Neuronal stem cell (in vitro differentiated cells): ENCODE measurements around the gene GRM4. TPM values are rescaled to one million over a fixed set of nuclear protein-coding genes. Genes with fewer than 3 reads are reported as not detected.
A peak's percentile ranks its signal among the peaks of the same experiment; 100 is the strongest.

Experiments
- DNase-seq: peaks from one replicate; pipeline ENCODE4 v3.0.0-alpha.2; 2013; ENCODE audit warnings: low spot score
- H2AFZ ChIP-seq: one replicate; pipeline ENCODE4 v1.6.1; 2013; ENCODE audit warnings: mild to moderate bottlenecking, low read length, inconsistent platforms
- H2AK5ac ChIP-seq: 2 replicates; pipeline ENCODE4 v1.6.1; 2013; ENCODE audit warnings: low read depth, mild to moderate bottlenecking, inconsistent platforms, low read length, moderate library complexity, mixed read lengths
- H2BK120ac ChIP-seq: 2 replicates; pipeline ENCODE4 v1.6.1; 2013; ENCODE audit warnings: low read depth, mild to moderate bottlenecking, inconsistent platforms, low read length, moderate library complexity, mixed read lengths
- H2BK12ac ChIP-seq: one replicate; pipeline ENCODE4 v1.6.1; 2013; ENCODE audit warnings: low read length, inconsistent platforms
- H2BK15ac ChIP-seq: 2 replicates; pipeline ENCODE4 v1.6.1; 2013; ENCODE audit warnings: mild to moderate bottlenecking, low read length, inconsistent platforms, mixed read lengths
- H2BK5ac ChIP-seq: one replicate; pipeline ENCODE4 v1.6.1; 2013; ENCODE audit warnings: inconsistent platforms, mild to moderate bottlenecking, low read length, moderate library complexity
- H3K14ac ChIP-seq: one replicate; pipeline ENCODE4 v1.6.1; 2013; ENCODE audit warnings: low read length, inconsistent platforms
- H3K18ac ChIP-seq: 2 replicates; pipeline ENCODE4 v1.6.1; 2013; ENCODE audit warnings: low read length, inconsistent platforms
- H3K23ac ChIP-seq: 2 replicates; pipeline ENCODE4 v1.6.1; 2013; ENCODE audit warnings: low read depth, mild to moderate bottlenecking, mixed read lengths, low read length, inconsistent platforms; ENCODE audit not compliant: poor library complexity
- H3K27ac ChIP-seq: replicated peaks from 3 replicates; pipeline ENCODE4 v1.5.1; 2013; ENCODE audit warnings: low read length, inconsistent platforms
- H3K27me3 ChIP-seq, 3 experiments: 2 replicates each; pipeline ENCODE4 v1.6.1; 2013; ENCODE audit warnings: low read length in 3 of 3, mild to moderate bottlenecking in 2 of 3, inconsistent platforms in 1 of 3, low read depth in 1 of 3, mixed read lengths in 1 of 3, moderate library complexity in 1 of 3; ENCODE audit not compliant: control insufficient read depth in 3 of 3, insufficient read depth in 3 of 3
- H3K36me3 ChIP-seq, 2 donors: replicated peaks in 1 of 2; 2 replicates each; pipeline ENCODE4 v1.6.1; 2013; ENCODE audit warnings: low read length in 2 of 2; ENCODE audit not compliant: control insufficient read depth in 2 of 2, insufficient read depth in 2 of 2
- H3K4ac ChIP-seq: 2 replicates; pipeline ENCODE4 v1.6.1; 2013; ENCODE audit warnings: inconsistent platforms, mild to moderate bottlenecking, low read length, moderate library complexity
- H3K4me1 ChIP-seq, 2 donors: 1 replicate in 1 of 2; 2 replicates in 1 of 2; pipeline ENCODE4 v1.6.1; 2013; ENCODE audit warnings: low read length in 2 of 2, low read depth in 1 of 2; ENCODE audit not compliant: control insufficient read depth in 2 of 2, insufficient read depth in 1 of 2
- H3K4me2 ChIP-seq: one replicate; pipeline ENCODE4 v1.6.1; 2013; ENCODE audit warnings: mild to moderate bottlenecking, low read length, inconsistent platforms; ENCODE audit not compliant: insufficient read depth, poor library complexity, severe bottlenecking
- H3K4me3 ChIP-seq, 2 donors: 2 replicates each; pipeline ENCODE4 v1.5.1; 2013; ENCODE audit warnings: low read length in 2 of 2, mild to moderate bottlenecking in 2 of 2, inconsistent platforms in 1 of 2, moderate library complexity in 1 of 2
- H3K79me1 ChIP-seq: one replicate; pipeline ENCODE4 v1.6.1; 2013; ENCODE audit warnings: low read depth, mild to moderate bottlenecking, inconsistent platforms, low read length, moderate library complexity
- H3K9ac ChIP-seq: one replicate; pipeline ENCODE4 v1.6.1; 2013; ENCODE audit warnings: mild to moderate bottlenecking, low read depth, low read length, inconsistent platforms; ENCODE audit not compliant: poor library complexity
- H3K9me3 ChIP-seq, 2 donors: replicated peaks in 1 of 2; 2 replicates each; pipeline versions ENCODE3 to v1.6.1; 2013; ENCODE audit warnings: low read length in 2 of 2, mild to moderate bottlenecking in 2 of 2, inconsistent platforms in 1 of 2, low read depth in 1 of 2, mixed read lengths in 1 of 2, moderate library complexity in 1 of 2; ENCODE audit not compliant: control insufficient read depth in 2 of 2, insufficient read depth in 1 of 2
- H4K8ac ChIP-seq: one replicate; pipeline ENCODE4 v1.6.1; 2013; ENCODE audit warnings: low read depth, mild to moderate bottlenecking, inconsistent platforms, low read length, moderate library complexity
- H4K91ac ChIP-seq: one replicate; pipeline ENCODE4 v1.6.1; 2013; ENCODE audit warnings: low read length, low read depth, mild to moderate bottlenecking, inconsistent platforms; ENCODE audit not compliant: poor library complexity
- WGBS, 2 donors: extraction: QIAGEN DNeasy Blood & Tissue Kit; methylation state at CpG; one replicate each; pipeline ENCODE4 v1.1.7; 2013; ENCODE audit warnings: missing lambda C conversion rate in 2 of 2, mixed read lengths in 1 of 2; ENCODE audit not compliant: insufficient read length in 2 of 2, insufficient replicate concordance in 1 of 2; ENCODE audit errors: extremely low coverage in 2 of 2; 5-methylcytosine and 5-hydroxymethylcytosine counted together
- polyA plus RNA-seq, 2 experiments: library from polyadenylated mRNA; stranded (reverse); fragments of 200-250 nt; gene quantifications; one replicate each; pipeline ENCODE4 v1.2.3, GENCODE V29; 2013

GRM4 gene
- polyA plus RNA-seq (2013, experiment 1 of 2): 0.20 TPM
- polyA plus RNA-seq (2013, experiment 2 of 2): 0.22 TPM

DNA sequence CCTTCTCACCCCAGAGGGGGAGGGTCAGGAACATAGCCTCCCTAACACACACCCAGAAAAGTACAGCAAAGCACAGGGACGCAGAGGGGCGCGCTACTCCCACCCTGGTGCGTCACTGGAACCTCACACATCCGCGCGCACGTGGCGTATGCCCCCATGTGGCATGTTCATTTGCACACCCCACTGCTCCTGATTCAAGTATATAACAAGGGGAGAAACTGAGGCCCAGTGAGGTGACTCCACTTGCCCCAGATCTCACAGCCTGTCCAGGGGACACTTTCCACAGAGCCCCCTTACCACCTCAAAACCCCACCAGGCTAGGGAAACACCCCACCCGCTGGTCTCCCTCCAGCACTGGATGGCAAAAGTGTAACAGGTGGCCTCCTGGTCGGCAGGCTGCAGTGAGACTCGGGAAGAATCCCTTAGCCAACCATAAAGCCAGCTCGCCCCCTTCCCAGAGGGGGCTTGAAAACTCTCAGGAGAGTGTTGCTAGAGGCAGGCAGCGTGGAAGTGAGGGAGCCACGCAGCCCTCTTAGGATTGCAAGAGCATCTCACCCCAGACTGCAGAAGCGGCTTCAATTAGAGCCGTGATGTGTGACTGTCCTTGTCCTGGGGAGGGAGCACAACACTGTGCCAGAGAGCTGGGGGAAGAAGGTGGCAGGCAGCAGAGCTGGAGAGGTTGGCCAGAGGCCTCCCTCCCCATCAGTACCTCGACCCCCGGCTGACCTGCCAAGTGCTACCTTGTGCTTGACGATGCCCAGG, at the start of gene GRM4:
TSS of gene GRM4 (minus strand) at position 67 of the 762 bp plus-strand sequence. CDS start 12,591 bp downstream, outside the sequence.
- Histone ChIP-seq H2BK12ac (no peak within 1 kb of the TSS), H2BK5ac (no peak within 1 kb of the TSS), H3K4me3 (peak within 1 kb of the TSS in 1 of 2 donors; percentile 77), H3K9ac (peak within 1 kb of the TSS; percentile 85), H3K79me1 (no peaks in the 10 kb centered on the region), H2AFZ (peak within 1 kb of the TSS; percentile 91), H3K27me3 (peaks cover 7 to 95% (median 57%) of the 10 kb centered on the region in 3 experiments), H3K36me3 (no peaks in the 10 kb centered on the region), H4K91ac (no peak within 1 kb of the TSS), H4K8ac (no peak within 1 kb of the TSS), H3K23ac (peak within 1 kb of the TSS; percentile 78), H3K4me2 (peak within 1 kb of the TSS; percentile 98), H2BK15ac (peak within 1 kb of the TSS; percentile 70), H3K4me1 (peaks cover 13 to 17% of the 10 kb centered on the region in 2 donors), H3K4ac (no peak within 1 kb of the TSS), H3K9me3 (no peaks in the 10 kb centered on the region), H3K27ac (no peak within 1 kb of the TSS), H3K18ac (peak within 1 kb of the TSS; percentile 71), H2AK5ac (peak within 1 kb of the TSS; percentile 4), H2BK120ac (no peak within 1 kb of the TSS), H3K14ac (no peak within 1 kb of the TSS)
- DNase-seq: no peak
- no CpG with 5 or more reads among the region's 20 CpGs for WGBS, 2 donors

DNA sequence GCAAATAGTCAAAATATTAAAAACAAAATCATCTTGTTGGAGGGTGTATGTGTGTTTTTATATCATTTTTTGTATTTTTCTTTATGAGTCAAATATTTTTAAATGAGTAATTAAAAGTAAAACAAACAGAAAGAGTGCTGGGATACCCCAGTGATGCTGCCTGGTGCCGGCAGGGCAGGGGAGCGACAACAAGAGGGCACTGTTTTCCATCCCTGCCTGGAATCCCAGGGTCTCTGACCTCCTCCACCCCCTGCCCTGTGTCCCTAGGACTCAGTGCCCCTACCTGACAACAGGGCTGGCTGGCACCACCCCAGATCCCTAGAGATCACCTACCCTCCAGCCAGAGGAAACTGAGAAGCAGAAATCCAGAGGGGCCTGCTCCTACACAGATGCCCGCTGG, 48.9 kb upstream of the GRM4 start:
- no peak overlapping the region for H2AFZ ChIP-seq
- H4K8ac ChIP-seq: no peak overlapping the region
- H3K27me3 ChIP-seq: peaks cover 0 to 7% (median 4%) of the 10 kb centered on the region in 3 experiments
- H3K9ac ChIP-seq: no peak overlapping the region
- no CpG with 5 or more reads among the region's 3 CpGs for WGBS, 2 donors
- no peak overlapping the region for H2AK5ac ChIP-seq
- no peak overlapping the region for H3K27ac ChIP-seq
- no peak overlapping the region for H3K4me2 ChIP-seq
- peaks cover 0 to 3% of the 10 kb centered on the region in 2 donors for H3K4me1 ChIP-seq
- no peak overlapping the region for H2BK5ac ChIP-seq
- no peaks in the 10 kb centered on the region for H3K79me1 ChIP-seq
- H2BK12ac ChIP-seq: no peak overlapping the region
- no peak overlapping the region for H3K23ac ChIP-seq
- H3K14ac ChIP-seq: no peak overlapping the region
- no peak overlapping the region for H2BK15ac ChIP-seq
- no peak overlapping the region for H3K4me3 ChIP-seq
- H3K18ac ChIP-seq: no peak overlapping the region
- H3K36me3 ChIP-seq: no peaks in the 10 kb centered on the region
- no peak overlapping the region for H4K91ac ChIP-seq
- no peak overlapping the region for H2BK120ac ChIP-seq
- H3K4ac ChIP-seq: no peak overlapping the region
- DNase-seq: no peak
- H3K9me3 ChIP-seq: no peaks in the 10 kb centered on the region

DNA sequence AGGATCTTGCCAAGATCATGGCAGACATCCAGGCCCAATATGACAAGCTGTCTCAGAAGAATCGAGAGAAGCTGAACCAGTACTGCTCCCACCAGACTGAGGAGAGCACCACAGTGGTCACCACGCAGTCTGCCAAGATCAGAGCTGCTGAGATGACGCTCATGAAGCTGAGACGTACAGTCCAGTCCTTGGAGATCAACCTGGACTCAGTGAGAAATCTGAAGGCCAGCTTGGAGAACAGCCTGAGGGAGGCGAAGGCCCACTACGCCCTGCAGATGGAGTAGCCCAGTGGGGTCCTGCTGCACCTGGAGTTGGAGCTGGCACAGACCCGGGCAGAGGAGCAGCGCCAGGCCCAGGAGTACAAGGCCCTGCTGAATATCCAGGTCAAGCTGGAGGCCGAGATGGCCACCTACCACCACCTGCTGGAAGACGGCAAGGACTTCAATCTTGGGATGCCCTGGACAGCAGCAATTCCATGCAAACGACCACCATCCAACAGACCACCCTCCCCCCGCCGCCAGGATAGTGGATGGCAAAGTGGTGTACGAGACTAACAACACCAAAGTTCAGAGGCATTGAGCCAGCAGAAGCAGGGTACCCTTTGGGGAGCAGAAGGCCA, 44.7 kb upstream of the GRM4 start:
- no peak overlapping the region for H2BK5ac ChIP-seq
- peak overlapping the region; percentile 7 for H3K18ac ChIP-seq
- H4K91ac ChIP-seq: no peak overlapping the region
- no peak overlapping the region for H2BK120ac ChIP-seq
- no peak for DNase-seq
- H2BK12ac ChIP-seq: no peak overlapping the region
- H3K4me1 ChIP-seq: no peaks in the 10 kb centered on the region
- no peak overlapping the region for H4K8ac ChIP-seq
- H2AK5ac ChIP-seq: peak overlapping the region; percentile 5
- H3K27ac ChIP-seq: no peak overlapping the region
- no peaks in the 10 kb centered on the region for H3K79me1 ChIP-seq
- H3K9me3 ChIP-seq: no peaks in the 10 kb centered on the region
- H3K14ac ChIP-seq: no peak overlapping the region
- no peak overlapping the region for H3K23ac ChIP-seq
- no peaks in the 10 kb centered on the region for H3K36me3 ChIP-seq
- H3K27me3 ChIP-seq: peaks cover 0 to 3% (median 2%) of the 10 kb centered on the region in 3 experiments
- H3K9ac ChIP-seq: no peak overlapping the region
- H2AFZ ChIP-seq: no peak overlapping the region
- no CpG with 5 or more reads among the region's 14 CpGs for WGBS, 2 donors
- no peak overlapping the region for H2BK15ac ChIP-seq
- H3K4me3 ChIP-seq: no peak overlapping the region
- H3K4ac ChIP-seq: no peak overlapping the region
- H3K4me2 ChIP-seq: no peak overlapping the region

DNA sequence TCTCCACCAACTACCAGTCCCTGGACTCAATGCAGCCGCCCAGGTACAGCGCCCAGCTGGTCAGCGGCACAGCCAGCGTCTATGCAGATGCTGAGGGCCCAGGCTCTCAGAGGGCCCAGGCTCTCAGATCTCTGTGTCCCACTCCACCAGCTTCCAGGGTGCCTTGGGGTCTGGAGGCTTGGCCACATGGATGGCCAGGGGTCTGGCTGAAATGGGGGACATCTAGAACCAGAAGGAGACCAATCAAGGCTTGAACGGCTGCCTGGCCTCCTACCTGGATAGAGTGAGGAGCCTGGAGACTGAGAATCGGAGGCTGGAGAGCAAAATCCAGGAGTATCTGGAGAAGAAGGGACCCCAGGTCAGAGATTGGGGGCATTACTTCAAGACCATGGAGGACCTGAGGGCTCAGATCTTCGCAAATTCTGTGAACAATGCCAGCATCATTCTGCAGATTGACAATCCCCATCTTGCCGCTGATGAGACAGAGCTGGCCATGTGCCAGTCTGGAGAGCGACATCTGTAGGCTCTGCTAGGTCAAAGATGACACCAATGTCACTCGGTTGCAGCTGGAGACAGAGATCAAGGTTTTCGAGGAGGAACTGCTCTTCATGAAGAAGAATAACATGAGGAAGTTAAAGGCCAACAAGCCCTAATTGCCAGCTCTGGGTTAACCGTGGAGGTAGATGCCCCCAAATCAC, 44.1 kb upstream of the GRM4 start:
- H2BK12ac ChIP-seq: no peak overlapping the region
- no peak overlapping the region for H3K23ac ChIP-seq
- no peaks in the 10 kb centered on the region for H3K36me3 ChIP-seq
- DNase-seq: no peak
- H3K4me2 ChIP-seq: no peak overlapping the region
- no peak overlapping the region for H2BK15ac ChIP-seq
- no peak overlapping the region for H3K4me3 ChIP-seq
- H3K14ac ChIP-seq: no peak overlapping the region
- no peaks in the 10 kb centered on the region for H3K4me1 ChIP-seq
- H3K9ac ChIP-seq: no peak overlapping the region
- H3K27ac ChIP-seq: no peak overlapping the region
- H2BK120ac ChIP-seq: no peak overlapping the region
- H2AFZ ChIP-seq: no peak overlapping the region
- H3K79me1 ChIP-seq: no peaks in the 10 kb centered on the region
- H4K8ac ChIP-seq: no peak overlapping the region
- H3K27me3 ChIP-seq: peaks cover 0 to 2% (median 0%) of the 10 kb centered on the region in 3 experiments
- peak overlapping the region; percentile 79 for H2AK5ac ChIP-seq
- no peaks in the 10 kb centered on the region for H3K9me3 ChIP-seq
- H4K91ac ChIP-seq: no peak overlapping the region
- no peak overlapping the region for H2BK5ac ChIP-seq
- WGBS, 2 donors: no CpG with 5 or more reads among the region's 12 CpGs
- H3K18ac ChIP-seq: no peak overlapping the region
- no peak overlapping the region for H3K4ac ChIP-seq
